Spleen (tissue), 7 donors: ENCODE results near the gene YWHAG.

ENCODE experiments used
- CTCF ChIP-seq, 11 experiments: fragments of 200-600 bp in 7 of 11; fragments of 450-650 bp in 4 of 11; sonication (generic) in 4 of 11; IDR thresholded peaks in 8 of 11; conservative IDR thresholded peaks in 3 of 11; 1 replicate in 7 of 11; 2 replicates in 4 of 11; pipeline versions ENCODE4 v1.4.0 to v1.8.0; 2016 to 2021; ENCODE audit warnings: antibody characterized with exemption in 11 of 11, inconsistent platforms in 4 of 11, mild to moderate bottlenecking in 1 of 11
- POLR2AphosphoS5 ChIP-seq, 3 donors: sonication (generic); formaldehyde crosslinking; IDR thresholded peaks; one replicate each; pipeline ENCODE4 v1.5.1; 2017; ENCODE audit warnings: antibody characterized with exemption in 3 of 3
- donor health status: DM: no; HTN: no; CAD: no; lungs with moderate emphysema.
- donor health status: DM: no; HTN: no; CAD: no.
- donor health status: DM: no; HTN: no; CAD: no.

DNA sequence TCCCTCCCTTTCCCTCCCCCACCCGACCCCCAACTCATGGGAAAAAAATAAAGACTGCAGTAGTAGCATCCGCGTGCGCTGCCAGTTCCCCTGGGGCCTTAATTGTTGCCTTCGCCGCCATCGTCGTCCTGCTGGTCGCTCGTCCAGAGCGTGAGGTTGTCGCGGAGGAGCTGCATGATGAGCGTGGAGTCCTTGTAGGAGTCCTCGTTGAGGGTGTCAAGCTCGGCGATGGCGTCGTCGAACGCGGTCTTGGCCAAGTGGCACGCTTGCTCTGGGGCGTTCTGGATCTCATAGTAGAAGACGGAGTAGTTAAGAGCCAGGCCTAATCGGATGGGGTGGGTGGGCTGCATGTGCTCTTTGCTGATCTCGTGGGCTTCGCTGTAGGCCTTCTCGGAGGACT, 29.3 kb downstream of the YWHAG start:
- TF ChIP-seq CTCF (IDR thresholded peaks at IDR 0.05 in 8 of 11, conservative IDR thresholded peaks at IDR 0.05 in 3 of 11), result no peak
- peak in 2 of 3 donors; percentile 39 to 73 for TF ChIP-seq POLR2AphosphoS5 (IDR thresholded peaks at IDR 0.05)
